GM12878 (cell line): ENCODE results near the gene COL6A1.

Experiments
- CTCF ChIP-seq, 3 experiments: IDR thresholded peaks in 2 of 3; conservative IDR thresholded peaks in 1 of 3; 2 replicates each; pipeline ENCODE4 v1.5.1; 2011; ENCODE audit warnings: low read depth in 3 of 3, low read length in 3 of 3, mild to moderate bottlenecking in 3 of 3, control low read depth in 2 of 3, moderate library complexity in 2 of 3, inconsistent platforms in 1 of 3, mixed read lengths in 1 of 3; ENCODE audit not compliant: control insufficient read depth in 2 of 3, insufficient read depth in 1 of 3; ENCODE audit errors: extremely low read depth in 1 of 3
- PBX3 ChIP-seq: IDR thresholded peaks from 2 replicates; pipeline ENCODE4 v1.6.1; 2011; ENCODE audit warnings: mild to moderate bottlenecking, low read depth, low read length, moderate library complexity; ENCODE audit not compliant: insufficient replicate concordance

- TF ChIP-seq CTCF (IDR thresholded peaks at IDR 0.05 in 2 of 3, conservative IDR thresholded peaks at IDR 0.05 in 1 of 3; ENCODE audit: control insufficient read depth in 2 of 3, extremely low read depth in 1 of 3, insufficient read depth in 1 of 3, low read depth in 3 of 3, low read length in 3 of 3) (no peak), PBX3 (no peak)
These were observed 48.6 kb upstream of the COL6A1 start for GRCh38 chr21:45932922-45933502.
